Ammon's horn (tissue), 1 donor: ENCODE measurements around the gene ZNF786.
"Not testable (repeated sequence)": the region's sequence is repeated elsewhere in the genome, so short reads cannot be mapped to it uniquely, and the experiment has no call there.

ENCODE experiments used
- DNase-seq: peaks from one replicate; pipeline ENCODE4 v3.0.0-alpha.2; 2016; ENCODE audit warnings: low spot score

The ZNF786 gene

GRCh38 chr7:149081914-149082313, 8.6 kb downstream of the ZNF786 start:
- no peak for DNase-seq

GRCh38 chr7:149077594-149077993, 12.9 kb downstream of the ZNF786 start:
- DNase-seq, result no peak

GRCh38 chr7:149075286-149075685, 15.2 kb downstream of the ZNF786 start:
- DNase-seq, result no peak

- DNase-seq, result no peak
These were observed 16.2 kb downstream of the ZNF786 start for GRCh38 chr7:149074116-149074885.

GRCh38 chr7:149072438-149072775, 18.1 kb downstream of the ZNF786 start:
- DNase-seq, result no peak

- DNase-seq, result no peak
These were observed 18.7 kb downstream of the ZNF786 start for GRCh38 chr7:149071641-149072437.

- DNase-seq, result no peak
These were observed 19.3 kb downstream of the ZNF786 start for GRCh38 chr7:149071182-149071635.

- no peak for DNase-seq
These were observed 20.0 kb downstream of the ZNF786 start for GRCh38 chr7:149070372-149071125.

- DNase-seq, result no peak
These were observed 22.6 kb downstream of the ZNF786 start for GRCh38 chr7:149067869-149068268.

GRCh38 chr7:149063476-149063875, 27.0 kb downstream of the ZNF786 start:
- DNase-seq, result no peak

GRCh38 chr7:149062217-149062899, 28.2 kb downstream of the ZNF786 start:
- DNase-seq, result not testable (repeated sequence)

GRCh38 chr7:149060156-149060555, 30.4 kb downstream of the ZNF786 start:
- no peak for DNase-seq

- DNase-seq, result no peak
These were observed 36.6 kb downstream of the ZNF786 start for GRCh38 chr7:149053885-149054284.

GRCh38 chr7:149053384-149053783, 37.1 kb downstream of the ZNF786 start:
- no peak for DNase-seq

- no peak for DNase-seq
These were observed 39.6 kb downstream of the ZNF786 start for GRCh38 chr7:149050941-149051340.

- DNase-seq, result no peak
These were observed 41.7 kb downstream of the ZNF786 start for GRCh38 chr7:149048805-149049204.

- no peak for DNase-seq
These were observed 44.1 kb downstream of the ZNF786 start for GRCh38 chr7:149046416-149046815.

GRCh38 chr7:149043936-149044335, 46.6 kb downstream of the ZNF786 start:
- no peak for DNase-seq

- no peak for DNase-seq
These were observed 49.2 kb downstream of the ZNF786 start for GRCh38 chr7:149041350-149041749.

GRCh38 chr7:149038641-149039040, 51.9 kb downstream of the ZNF786 start:
- not testable (repeated sequence) for DNase-seq

GRCh38 chr7:149036676-149037075, 53.8 kb downstream of the ZNF786 start:
- DNase-seq, result no peak

GRCh38 chr7:149031353-149031910, 59.1 kb downstream of the ZNF786 start:
- DNase-seq, result no peak
